IMR-90 (cell line): Measurements from ENCODE around the gene PXK. TPM values are rescaled to one million over a fixed set of nuclear protein-coding genes. Genes with fewer than 3 reads are reported as not detected.
A peak's percentile ranks its signal among the peaks of the same experiment; 100 is the strongest.

ENCODE experiments used
- ATAC-seq: fragments of 200-7000 bp; cut with Tn5 transposase; 2 replicates; pipeline ENCODE4 v1.9.1; 2020; ENCODE audit warnings: low read depth, mild to moderate bottlenecking, moderate library complexity
- BruUV-seq: library from RNA; stranded (reverse); fragments of 400-500 nt; replicated peaks from 2 replicates; lab custom pipeline; 2021; lab: Mats Ljungman, UMichigan
- CTCF ChIA-PET: fragments of 300-600 bp; formaldehyde crosslinking; extraction: SDS; loops from one replicate; lab custom pipeline; 2021; ENCODE audit warnings: antibody characterized with exemption; lab: Yijun Ruan, JAX
- POLR2A ChIA-PET: fragments of 300-600 bp; sonication (Branson Sonifier 250); formaldehyde crosslinking; loops from one replicate; lab custom pipeline; 2022; ENCODE audit warnings: antibody characterized with exemption; ENCODE audit not compliant: unreplicated experiment; lab: Charles Lee
- DNase-seq: peaks from one replicate; pipeline ENCODE4 v3.0.0; 2013
- H2AFZ ChIP-seq: replicated peaks from 2 replicates; pipeline ENCODE3; 2013; ENCODE audit warnings: low read length, mild to moderate bottlenecking; ENCODE audit not compliant: poor library complexity
- H2AK5ac ChIP-seq: 2 replicates; pipeline ENCODE4 v1.6.1; 2013; ENCODE audit warnings: low read depth, low read length, inconsistent platforms
- H2AK9ac ChIP-seq: replicated peaks from 2 replicates; pipeline ENCODE3; 2013; ENCODE audit warnings: mild to moderate bottlenecking, low read depth, low read length, moderate library complexity; ENCODE audit not compliant: poor library complexity
- H2BK120ac ChIP-seq: 2 replicates; pipeline ENCODE4 v1.6.1; 2013; ENCODE audit warnings: low read depth, low read length, inconsistent platforms
- H2BK15ac ChIP-seq: 3 replicates; pipeline ENCODE4 v1.6.1; 2013; ENCODE audit warnings: low read depth, low read length, inconsistent platforms
- H2BK20ac ChIP-seq: 2 replicates; pipeline ENCODE4 v1.6.1; 2013; ENCODE audit warnings: low read depth, mild to moderate bottlenecking, inconsistent platforms, low read length, moderate library complexity
- H2BK5ac ChIP-seq: 2 replicates; pipeline ENCODE4 v1.6.1; 2013; ENCODE audit warnings: mild to moderate bottlenecking, low read depth, low read length, inconsistent platforms; ENCODE audit not compliant: poor library complexity, severe bottlenecking
- H3K14ac ChIP-seq: replicated peaks from 2 replicates; pipeline ENCODE4 v1.6.1; 2013; ENCODE audit warnings: low read depth, low read length, inconsistent platforms
- H3K18ac ChIP-seq: 2 replicates; pipeline ENCODE4 v1.6.1; 2013; ENCODE audit warnings: low read depth, low read length, control low read depth
- H3K23ac ChIP-seq: 2 replicates; pipeline ENCODE4 v1.6.1; 2013; ENCODE audit warnings: low read depth, low read length, inconsistent platforms
- H3K27ac ChIP-seq: 2 replicates; pipeline ENCODE4 v1.5.1; 2013; ENCODE audit warnings: mild to moderate bottlenecking, control low read depth, low read length; ENCODE audit not compliant: insufficient read depth
- H3K27me3 ChIP-seq: 2 replicates; pipeline ENCODE4 v1.6.1; 2013; ENCODE audit warnings: low read length; ENCODE audit not compliant: control insufficient read depth, insufficient read depth
- H3K36me3 ChIP-seq: 2 replicates; pipeline ENCODE4 v1.6.1; 2013; ENCODE audit warnings: low read length, mixed read lengths; ENCODE audit not compliant: control insufficient read depth, insufficient read depth
- H3K4ac ChIP-seq: 2 replicates; pipeline ENCODE4 v1.6.1; 2013; ENCODE audit warnings: low read depth, low read length, inconsistent platforms
- H3K4me1 ChIP-seq: 2 replicates; pipeline ENCODE4 v1.6.1; 2013; ENCODE audit warnings: low read length, mixed read lengths; ENCODE audit not compliant: control insufficient read depth, insufficient read depth
- H3K4me2 ChIP-seq: 2 replicates; pipeline ENCODE4 v1.6.1; 2013; ENCODE audit warnings: low read depth, mild to moderate bottlenecking, control low read depth, low read length, moderate library complexity
- H3K4me3 ChIP-seq: 2 replicates; pipeline ENCODE4 v1.5.1; 2013; ENCODE audit warnings: low read depth, mild to moderate bottlenecking, control low read depth, low read length, moderate library complexity; ENCODE audit not compliant: insufficient read depth
- H3K56ac ChIP-seq: 2 replicates; pipeline ENCODE4 v1.6.1; 2013; ENCODE audit warnings: low read length, inconsistent platforms; ENCODE audit not compliant: insufficient read depth; ENCODE audit errors: extremely low read depth
- H3K79me1 ChIP-seq, 2 experiments: 2 replicates each; pipeline ENCODE4 v1.6.1; 2013; ENCODE audit warnings: low read length in 2 of 2, inconsistent platforms in 1 of 2, low read depth in 1 of 2
- H3K9ac ChIP-seq: 2 replicates; pipeline ENCODE4 v1.6.1; 2013; ENCODE audit warnings: low read depth, low read length, control low read depth
- H3K9me1 ChIP-seq: 2 replicates; pipeline ENCODE4 v1.6.1; 2013; ENCODE audit warnings: low read length, inconsistent platforms; ENCODE audit not compliant: insufficient read depth
- H3K9me3 ChIP-seq: 2 replicates; pipeline ENCODE4 v1.6.1; 2013; ENCODE audit warnings: low read length; ENCODE audit not compliant: control insufficient read depth, insufficient read depth
- H4K20me1 ChIP-seq: 2 replicates; pipeline ENCODE4 v1.6.1; 2013; ENCODE audit warnings: low read length, inconsistent platforms; ENCODE audit not compliant: insufficient read depth
- H4K5ac ChIP-seq: 2 replicates; pipeline ENCODE4 v1.6.1; 2013; ENCODE audit warnings: mild to moderate bottlenecking, low read depth, low read length, control low read depth
- H4K8ac ChIP-seq, 2 experiments: 2 replicates each; pipeline ENCODE4 v1.6.1; 2013; ENCODE audit warnings: low read depth in 2 of 2, low read length in 2 of 2, control low read depth in 1 of 2, inconsistent platforms in 1 of 2
- H4K91ac ChIP-seq: 2 replicates; pipeline ENCODE4 v1.6.1; 2013; ENCODE audit warnings: low read depth, low read length, inconsistent platforms; ENCODE audit not compliant: insufficient read depth
- BHLHE40 ChIP-seq: fragments of 150-350 bp; IDR thresholded peaks from 2 replicates; pipeline ENCODE4 v1.6.1; 2016; ENCODE audit warnings: mild to moderate bottlenecking, low read depth, low read length
- CEBPB ChIP-seq: IDR thresholded peaks from 2 replicates; pipeline ENCODE4 v1.6.1; 2012; ENCODE audit warnings: low read depth, low read length, improper control_type of control experiment
- CHD1 ChIP-seq: IDR thresholded peaks from 2 replicates; pipeline ENCODE4 v1.6.1; 2012; ENCODE audit warnings: low read depth, low read length, improper control_type of control experiment
- CTCF ChIP-seq: conservative IDR thresholded peaks from 2 replicates; pipeline ENCODE4 v1.5.1; 2012; ENCODE audit warnings: mild to moderate bottlenecking, low read depth, low read length, improper control_type of control experiment
- FOS ChIP-seq: fragments of 150-350 bp; IDR thresholded peaks from 2 replicates; pipeline ENCODE4 v1.6.1; 2016; ENCODE audit warnings: low read depth, low read length
- MAFK ChIP-seq: IDR thresholded peaks from 2 replicates; pipeline ENCODE4 v1.6.1; 2012; ENCODE audit warnings: low read depth, low read length, improper control_type of control experiment
- MAZ ChIP-seq: IDR thresholded peaks from 2 replicates; pipeline ENCODE4 v1.6.1; 2012; ENCODE audit warnings: low read depth, mild to moderate bottlenecking, low read length, improper control_type of control experiment, moderate library complexity, borderline replicate concordance
- MXI1 ChIP-seq: IDR thresholded peaks from 2 replicates; pipeline ENCODE4 v1.6.1; 2012; ENCODE audit warnings: low read depth, mild to moderate bottlenecking, low read length, moderate library complexity, borderline replicate concordance
- NFE2L2 ChIP-seq: fragments of 150-350 bp; IDR thresholded peaks from 2 replicates; pipeline ENCODE4 v1.6.1; 2016; ENCODE audit warnings: low read depth, mild to moderate bottlenecking, low read length
- POLR2A ChIP-seq: IDR thresholded peaks from 2 replicates; pipeline ENCODE4 v1.6.1; 2012; ENCODE audit warnings: mild to moderate bottlenecking, low read depth, low read length
- RAD21 ChIP-seq: IDR thresholded peaks from 2 replicates; pipeline ENCODE4 v1.6.1; 2012; ENCODE audit warnings: low read length, improper control_type of control experiment
- RCOR1 ChIP-seq: IDR thresholded peaks from 2 replicates; pipeline ENCODE4 v1.6.1; 2012; ENCODE audit warnings: mild to moderate bottlenecking, low read length, improper control_type of control experiment; ENCODE audit not compliant: insufficient replicate concordance
- RFX5 ChIP-seq: IDR thresholded peaks from 2 replicates; pipeline ENCODE4 v1.8.0; 2012; ENCODE audit warnings: low read depth, mild to moderate bottlenecking, low read length, moderate library complexity
- USF2 ChIP-seq: fragments of 150-350 bp; IDR thresholded peaks from 2 replicates; pipeline ENCODE4 v1.6.1; 2017; ENCODE audit warnings: mild to moderate bottlenecking, antibody characterized with exemption, low read length, low read depth
- dilution Hi-C: fragments of 300-500 bp; cut with HindIII; formaldehyde crosslinking; loops from one replicate; pipeline ENCODE4 v1.14.3; 2018; ENCODE audit warnings: low sequenced_read_pairs; ENCODE audit not compliant: unreplicated experiment
- in situ Hi-C: fragments of 300-500 bp; cut with MboI; formaldehyde crosslinking; loops from 3 replicates; pipeline ENCODE4 v1.14.3; 2019; ENCODE audit warnings: low sequenced_read_pairs, inconsistent platforms, mixed read lengths
- intact Hi-C: fragments of 100-400 bp; cut with micrococcal nuclease; formaldehyde crosslinking; loops from 2 replicates; pipeline ENCODE4 v1.10.0; 2022
- polyA plus RNA-seq, 3 experiments: library from polyadenylated mRNA; depleted of rRNA; stranded (reverse); fragments of >200 nt; gene quantifications; 2 replicates each; pipeline ENCODE4 v1.2.3, GENCODE V29; 2012; ENCODE audit warnings: low replicate concordance in 1 of 3
- total RNA-seq: library from RNA; depleted of rRNA; stranded (reverse); fragments of >200 nt; gene quantifications from 2 replicates; pipeline ENCODE4 v1.2.3, GENCODE V29; 2012
- TF ChIP-seq, protein P1 (sequence below): fragments of 150-350 bp; IDR thresholded peaks from 2 replicates; pipeline ENCODE4 v1.6.1; 2016; ENCODE audit warnings: low read depth, mild to moderate bottlenecking, low read length, moderate library complexity, borderline replicate concordance

Gene PXK
- total and polyA plus RNA-seq, 2 of the 4 experiments (the other 2 are of a cell fraction), result 14.3 to 17.7 TPM

- peaks cover 16 to 40% of the 10 kb centered on the region in 2 experiments for H3K79me1 ChIP-seq
- peak overlapping the region; percentile 96; the same call in 1 of the 2 replicates for H3K23ac ChIP-seq
- peaks cover 38% of the 10 kb centered on the region for H3K9me1 ChIP-seq
- CTCF ChIA-PET, result interaction anchor here (0.6 to 1.2 kb wide), 3 partner anchors 10 to 38 kb away, joined by 3 to 7 read pairs (median 3); no protein-coding TSS in a partner anchor
- no peak overlapping the region for H2AFZ ChIP-seq
- H3K4me3 ChIP-seq, result no peak overlapping the region
- H3K56ac ChIP-seq, result peak overlapping the region; percentile 39; the same call in 1 of the 2 replicates
- in situ Hi-C loops (no loop called here), intact Hi-C loops (loop anchor here (1.0 to 5.0 kb wide), 2 partner anchors 36 to 54 kb away; no protein-coding TSS in a partner anchor), dilution Hi-C loops (no loop called here)
- DNase-seq (peak; percentile 81), ATAC-seq (peak; percentile 59)
- H2BK5ac ChIP-seq, result peak overlapping the region; percentile 92
- peaks cover 6% of the 10 kb centered on the region; the same call in 1 of the 2 replicates for H4K20me1 ChIP-seq
- H4K5ac ChIP-seq, result no peak overlapping the region
- peak overlapping the region; percentile 13; the same call in 1 of the 2 replicates for H3K4ac ChIP-seq
- no peak overlapping the region; the same call in 1 of the 2 replicates for H3K4me2 ChIP-seq
- 0 out of 2 replicates have a peak overlapping the region, but pooled peaks have one; percentile 11 for H3K14ac ChIP-seq
- peak overlapping the region; percentile 98; the same call in 1 of the 2 replicates for H3K27ac ChIP-seq
- peak overlapping the region; percentile 34; the same call in 1 of the 2 replicates for H4K91ac ChIP-seq
- H2AK5ac ChIP-seq, result peak overlapping the region; percentile 24; the same call in 1 of the 2 replicates
- H2BK20ac ChIP-seq, result peak overlapping the region; percentile 18; the same call in 1 of the 2 replicates
- POLR2A ChIA-PET, result no interaction called here
- no TSS peak for BruUV-seq
- no peaks in the 10 kb centered on the region for H3K27me3 ChIP-seq
- H2BK15ac ChIP-seq, result peak overlapping the region; percentile 22; the same call in 1 of the 3 replicates
- no peaks in the 10 kb centered on the region for H3K9me3 ChIP-seq
- peaks cover 12% of the 10 kb centered on the region; the same call in 1 of the 2 replicates for H3K36me3 ChIP-seq
- H3K9ac ChIP-seq, result no peak overlapping the region
- no peak overlapping the region for H2AK9ac ChIP-seq
- H3K18ac ChIP-seq, result peak overlapping the region; percentile 93
- H3K4me1 ChIP-seq, result peaks cover 42% of the 10 kb centered on the region
- H2BK120ac ChIP-seq, result peak overlapping the region; percentile 49; the same call in 1 of the 2 replicates
- H4K8ac ChIP-seq, result peak overlapping the region; percentile 33 to 43; a peak in 1 of 4 replicates
- no peak for TF ChIP-seq RFX5
- TF ChIP-seq CTCF, result no peak
- TF ChIP-seq CHD1, result no peak
- TF ChIP-seq POLR2A, result no peak
- TF ChIP-seq USF2, result no peak
- TF ChIP-seq MXI1, result no peak
- TF ChIP-seq NFE2L2, result no peak
- TF ChIP-seq CEBPB, result no peak
- TF ChIP-seq RAD21, result no peak
- TF ChIP-seq RCOR1, result no peak
- TF ChIP-seq MAZ, result no peak
- no peak for TF ChIP-seq FOS
- TF ChIP-seq, protein P1, sequence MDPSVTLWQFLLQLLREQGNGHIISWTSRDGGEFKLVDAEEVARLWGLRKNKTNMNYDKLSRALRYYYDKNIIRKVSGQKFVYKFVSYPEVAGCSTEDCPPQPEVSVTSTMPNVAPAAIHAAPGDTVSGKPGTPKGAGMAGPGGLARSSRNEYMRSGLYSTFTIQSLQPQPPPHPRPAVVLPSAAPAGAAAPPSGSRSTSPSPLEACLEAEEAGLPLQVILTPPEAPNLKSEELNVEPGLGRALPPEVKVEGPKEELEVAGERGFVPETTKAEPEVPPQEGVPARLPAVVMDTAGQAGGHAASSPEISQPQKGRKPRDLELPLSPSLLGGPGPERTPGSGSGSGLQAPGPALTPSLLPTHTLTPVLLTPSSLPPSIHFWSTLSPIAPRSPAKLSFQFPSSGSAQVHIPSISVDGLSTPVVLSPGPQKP, result no peak
- no peak for TF ChIP-seq MAFK
- TF ChIP-seq BHLHE40, result no peak
These were observed 55.9 kb downstream of the PXK start for GRCh38 chr3:58388550-58389091.
